Activated CD4-positive, alpha-beta memory T cell treated with anti-CD3 and anti-CD28 coated beads, Interleukin-2, amount 10 ng/mL, durations not matched to agents 7 days and 5 days (primary cell): ENCODE measurements around the gene TARBP2. TPM values are rescaled to one million over a fixed set of nuclear protein-coding genes. Genes with fewer than 3 reads are reported as not detected.
A peak's percentile ranks its signal among the peaks of the same experiment; 100 is the strongest.

Experiments
- CTCF ChIA-PET: fragments of 350-600 bp; sonication (Branson Sonifier 250); formaldehyde crosslinking; loops from one replicate; lab custom pipeline; 2021; ENCODE audit warnings: antibody characterized with exemption, inconsistent platforms; lab: Charles Lee
- POLR2A ChIA-PET: fragments of 350-600 bp; sonication (Branson Sonifier 250); formaldehyde crosslinking; loops from one replicate; lab custom pipeline; 2021; ENCODE audit warnings: antibody characterized with exemption; lab: Charles Lee
- DNase-seq: peaks from one replicate; pipeline ENCODE4 v3.0.0-alpha.2; 2020
- H3K27ac Mint-ChIP-seq: one replicate; pipeline ENCODE4 v1.8.0; 2021; ENCODE audit warnings: mild to moderate bottlenecking, mixed read lengths
- H3K27me3 Mint-ChIP-seq: one replicate; pipeline ENCODE4 v1.8.0; 2021; ENCODE audit warnings: mixed read lengths
- H3K36me3 Mint-ChIP-seq: one replicate; pipeline ENCODE4 v1.8.0; 2021; ENCODE audit warnings: low read depth, mixed read lengths
- H3K4me1 Mint-ChIP-seq: one replicate; pipeline ENCODE4 v1.8.0; 2021; ENCODE audit warnings: mixed read lengths
- H3K4me3 Mint-ChIP-seq: one replicate; pipeline ENCODE4 v1.8.0; 2021; ENCODE audit warnings: mild to moderate bottlenecking, mixed read lengths
- H3K9me3 Mint-ChIP-seq: one replicate; pipeline ENCODE4 v1.8.0; 2021; ENCODE audit warnings: mixed read lengths
- total RNA-seq, 2 experiments: library from RNA; stranded (reverse); gene quantifications; one replicate each; pipeline ENCODE4 v1.2.3, GENCODE V29; 2021

TARBP2 gene
- total RNA-seq, 2 experiments from 2014 or later: 24.5 to 28.0 TPM

DNA sequence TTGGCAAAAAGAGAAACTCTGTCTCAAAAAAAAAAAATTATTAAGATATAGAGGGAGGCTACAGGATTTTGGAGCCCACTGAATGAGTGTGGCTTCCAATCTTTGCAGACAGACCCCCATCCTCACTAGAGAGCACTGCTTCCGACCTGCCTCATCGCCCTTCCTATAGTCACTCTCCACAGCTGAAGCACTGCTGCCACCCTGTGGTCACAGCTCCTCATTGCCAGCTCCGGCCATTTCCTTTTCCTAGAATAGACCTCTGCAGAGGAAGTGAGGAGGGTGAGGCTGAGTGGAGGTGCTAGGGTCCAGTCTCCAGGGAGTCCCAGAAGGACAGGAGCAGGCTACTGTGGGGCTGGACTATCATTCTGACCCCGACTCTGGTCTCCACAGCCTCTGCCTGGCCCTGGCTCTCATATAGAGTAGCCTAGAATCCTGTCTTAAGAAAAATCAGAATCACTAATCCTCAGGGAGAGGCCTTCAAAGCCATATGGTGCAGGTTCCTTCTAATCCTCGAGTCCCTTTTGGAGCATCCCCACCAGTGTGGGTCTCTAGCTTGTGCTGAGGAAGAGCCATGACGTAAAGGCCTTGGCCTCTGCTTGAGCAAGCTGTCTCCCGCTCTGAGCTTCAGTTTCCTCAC lies 7.6 kb downstream of the TARBP2 start:
- CTCF ChIA-PET: interaction anchor here (0.6 to 6.0 kb wide), 47 partner anchors 10 to 824 kb away, joined by 3 to 54 read pairs (median 5); partner anchors contain the start of genes AAAS, ATP5MC2, MAP3K12 and SP1
- H3K36me3 Mint-ChIP-seq: peaks cover 19% of the 10 kb centered on the region

GRCh38 chr12:53510181-53510812 lies 9.2 kb downstream of the TARBP2 start:
- H3K4me3 Mint-ChIP-seq: no peak overlapping the region
- H3K9me3 Mint-ChIP-seq: no peaks in the 10 kb centered on the region
- peaks cover 16% of the 10 kb centered on the region for H3K4me1 Mint-ChIP-seq
- H3K27ac Mint-ChIP-seq: no peak overlapping the region
- POLR2A ChIA-PET: interaction anchor here (1.6 to 8.1 kb wide), 3 partner anchors 10 to 165 kb away, joined by 4 to 44 read pairs (median 5); partner anchors contain the start of genes ATP5MC2, MAP3K12 and TARBP2
- CTCF ChIA-PET: interaction anchor here (1.1 to 6.0 kb wide), 6 partner anchors 11 to 189 kb away, joined by 3 to 54 read pairs (median 10); partner anchors contain the start of genes AAAS, MAP3K12 and TARBP2
- DNase-seq: no peak
- no peaks in the 10 kb centered on the region for H3K27me3 Mint-ChIP-seq
- peaks cover 19% of the 10 kb centered on the region for H3K36me3 Mint-ChIP-seq

More for the DNA sequence above, 7.6 kb downstream of the TARBP2 start:
- no peak overlapping the region for H3K4me3 Mint-ChIP-seq
- H3K27ac Mint-ChIP-seq: peak overlapping the region; percentile 62
- DNase-seq: peak; percentile 88
- no peaks in the 10 kb centered on the region for H3K27me3 Mint-ChIP-seq
- POLR2A ChIA-PET: interaction anchor here (0.6 to 8.1 kb wide), 10 partner anchors 8 to 916 kb away, joined by 3 to 44 read pairs (median 4); partner anchors contain the start of genes MAP3K12 and TARBP2
- H3K4me1 Mint-ChIP-seq: peaks cover 14% of the 10 kb centered on the region
- no peaks in the 10 kb centered on the region for H3K9me3 Mint-ChIP-seq

GRCh38 chr12:53513712-53514410 lies 12.8 kb downstream of the TARBP2 start:
- POLR2A ChIA-PET: interaction anchor here (8.1 kb wide), 1 partner anchor 13 kb away, joined by 44 read pairs; the partner anchor contains the start of genes MAP3K12 and TARBP2
- H3K36me3 Mint-ChIP-seq: peaks cover 23% of the 10 kb centered on the region
- H3K4me3 Mint-ChIP-seq: no peak overlapping the region
- no peaks in the 10 kb centered on the region for H3K9me3 Mint-ChIP-seq
- peaks cover 8% of the 10 kb centered on the region for H3K4me1 Mint-ChIP-seq
- CTCF ChIA-PET: interaction anchor here (6.0 kb wide), 1 partner anchor 15 kb away, joined by 47 read pairs; the partner anchor contains the start of genes MAP3K12 and TARBP2
- DNase-seq: no peak
- H3K27ac Mint-ChIP-seq: no peak overlapping the region
- H3K27me3 Mint-ChIP-seq: no peaks in the 10 kb centered on the region

- H3K9me3 Mint-ChIP-seq: no peaks in the 10 kb centered on the region
- DNase-seq: no peak
- H3K36me3 Mint-ChIP-seq: peaks cover 26% of the 10 kb centered on the region
- no peak overlapping the region for H3K27ac Mint-ChIP-seq
- POLR2A ChIA-PET: interaction anchor here (8.1 kb wide), 1 partner anchor 14 kb away, joined by 44 read pairs; the partner anchor contains the start of genes MAP3K12 and TARBP2
- CTCF ChIA-PET: interaction anchor here (1.1 kb wide), 1 partner anchor 163 kb away, joined by 3 read pairs; no protein-coding TSS in a partner anchor
- no peak overlapping the region for H3K4me3 Mint-ChIP-seq
- no peaks in the 10 kb centered on the region for H3K27me3 Mint-ChIP-seq
- H3K4me1 Mint-ChIP-seq: peaks cover 4% of the 10 kb centered on the region
Observed at GRCh38 chr12:53514628-53515290, 13.7 kb downstream of the TARBP2 start.

DNA sequence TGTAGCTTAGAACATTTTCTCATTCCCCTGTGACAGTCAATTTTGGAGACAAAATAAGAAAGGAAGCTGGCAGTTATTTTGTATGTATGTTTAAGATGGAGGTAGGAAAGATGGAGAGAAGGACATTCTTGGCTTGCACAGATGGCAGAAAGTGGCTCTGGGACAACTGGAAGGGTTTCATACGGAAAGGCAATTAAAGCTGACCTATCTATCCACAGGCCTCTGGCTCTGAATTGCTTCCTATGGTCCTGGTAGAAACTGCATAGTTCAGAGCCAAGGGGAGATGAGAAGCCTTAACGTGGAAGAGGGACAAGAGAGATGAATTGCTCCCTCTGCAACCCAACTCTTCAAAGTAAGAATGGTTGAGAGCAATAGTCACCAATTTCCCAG lies 14.2 kb downstream of the TARBP2 start:
- Mint-ChIP-seq H3K36me3 (peaks cover 29% of the 10 kb centered on the region), H3K4me3 (no peak overlapping the region), H3K4me1 (peaks cover 4% of the 10 kb centered on the region), H3K27ac (no peak overlapping the region), H3K9me3 (no peaks in the 10 kb centered on the region), H3K27me3 (no peaks in the 10 kb centered on the region)
- DNase-seq: no peak
- CTCF ChIA-PET: interaction anchor here (1.1 kb wide), 1 partner anchor 163 kb away, joined by 3 read pairs; no protein-coding TSS in a partner anchor
- POLR2A ChIA-PET: interaction anchor here (8.1 kb wide), 1 partner anchor 15 kb away, joined by 44 read pairs; the partner anchor contains the start of genes MAP3K12 and TARBP2

- H3K4me1 Mint-ChIP-seq: peaks cover 4% of the 10 kb centered on the region
- no peak overlapping the region for H3K4me3 Mint-ChIP-seq
- H3K9me3 Mint-ChIP-seq: no peaks in the 10 kb centered on the region
- peaks cover 39% of the 10 kb centered on the region for H3K36me3 Mint-ChIP-seq
- H3K27me3 Mint-ChIP-seq: no peaks in the 10 kb centered on the region
- DNase-seq: no peak
- ChIA-PET CTCF (interaction anchor here (0.9 to 1.9 kb wide), 2 partner anchors 8 to 165 kb away, joined by 3 to 13 read pairs; no protein-coding TSS in a partner anchor), POLR2A (no interaction called here)
- no peak overlapping the region for H3K27ac Mint-ChIP-seq
Observed at GRCh38 chr12:53516758-53517455, 15.8 kb downstream of the TARBP2 start.

DNA sequence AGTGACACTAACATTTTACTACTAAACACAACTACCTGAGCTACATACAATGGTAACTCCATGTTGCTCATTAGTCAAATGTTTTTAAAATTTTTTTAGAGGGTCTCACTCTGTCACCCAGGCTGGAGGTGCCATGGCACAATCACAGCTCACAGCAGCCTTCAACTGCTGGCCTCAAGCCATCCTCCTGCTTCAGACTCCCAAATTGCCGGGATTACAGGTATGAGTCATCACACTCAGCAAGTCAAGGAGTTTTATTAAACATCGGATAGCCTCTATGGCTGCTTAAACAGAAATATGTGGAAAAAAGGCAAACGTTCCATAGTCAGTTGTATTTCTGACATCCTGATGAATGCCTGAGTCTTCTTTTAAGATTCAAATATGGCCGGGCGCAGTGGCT lies 17.3 kb downstream of the TARBP2 start:
- peaks cover 4% of the 10 kb centered on the region for H3K4me1 Mint-ChIP-seq
- ChIA-PET CTCF (interaction anchor here (0.6 to 1.9 kb wide), 2 partner anchors 10 to 85 kb away, joined by 3 to 13 read pairs; no protein-coding TSS in a partner anchor), POLR2A (interaction anchor here (0.6 kb wide), 1 partner anchor 18 kb away, joined by 3 read pairs; no protein-coding TSS in a partner anchor)
- H3K27ac Mint-ChIP-seq: no peak overlapping the region
- DNase-seq: no peak
- H3K9me3 Mint-ChIP-seq: no peaks in the 10 kb centered on the region
- H3K27me3 Mint-ChIP-seq: no peaks in the 10 kb centered on the region
- peaks cover 49% of the 10 kb centered on the region for H3K36me3 Mint-ChIP-seq
- no peak overlapping the region for H3K4me3 Mint-ChIP-seq

GRCh38 chr12:53523131-53523530 lies 22.0 kb downstream of the TARBP2 start:
- POLR2A ChIA-PET: no interaction called here
- no peak overlapping the region for H3K4me3 Mint-ChIP-seq
- peaks cover 3% of the 10 kb centered on the region for H3K4me1 Mint-ChIP-seq
- DNase-seq: no peak
- CTCF ChIA-PET: interaction anchor here (1.1 to 2.2 kb wide), 2 partner anchors 15 to 20 kb away, joined by 3 to 9 read pairs; no protein-coding TSS in a partner anchor
- H3K9me3 Mint-ChIP-seq: no peaks in the 10 kb centered on the region
- H3K27ac Mint-ChIP-seq: no peak overlapping the region
- no peaks in the 10 kb centered on the region for H3K27me3 Mint-ChIP-seq
- H3K36me3 Mint-ChIP-seq: peaks cover 43% of the 10 kb centered on the region

GRCh38 chr12:53524476-53524875 lies 23.4 kb downstream of the TARBP2 start:
- CTCF ChIA-PET: interaction anchor here (2.0 kb wide), 1 partner anchor 16 kb away, joined by 8 read pairs; no protein-coding TSS in a partner anchor
- no peak for DNase-seq
- H3K27ac Mint-ChIP-seq: no peak overlapping the region
- H3K4me3 Mint-ChIP-seq: no peak overlapping the region
- no peaks in the 10 kb centered on the region for H3K27me3 Mint-ChIP-seq
- POLR2A ChIA-PET: interaction anchor here (1.5 kb wide), 1 partner anchor 33 kb away, joined by 3 read pairs; no protein-coding TSS in a partner anchor
- no peaks in the 10 kb centered on the region for H3K9me3 Mint-ChIP-seq
- H3K4me1 Mint-ChIP-seq: peaks cover 3% of the 10 kb centered on the region
- peaks cover 43% of the 10 kb centered on the region for H3K36me3 Mint-ChIP-seq

DNA sequence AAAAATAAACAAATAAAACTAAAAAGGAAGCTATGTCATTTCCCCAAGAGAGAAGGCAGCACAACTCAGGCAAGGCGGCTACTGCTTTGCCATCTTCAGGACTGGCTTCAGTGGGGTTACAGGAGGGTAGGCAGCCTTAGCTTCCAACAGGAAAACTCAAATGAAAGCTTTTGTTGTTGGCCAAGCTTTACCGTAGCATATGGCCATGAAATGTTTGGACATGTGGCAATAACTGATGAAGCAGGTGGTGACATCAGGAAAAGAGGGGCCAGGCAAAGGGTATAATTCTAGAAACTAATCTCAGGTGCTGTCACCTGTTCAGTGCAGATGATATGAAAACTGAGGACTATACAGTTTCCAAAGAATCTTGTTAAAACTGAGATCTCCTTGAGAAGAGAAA lies 29.0 kb downstream of the TARBP2 start:
- H3K4me1 Mint-ChIP-seq: no peaks in the 10 kb centered on the region
- no peaks in the 10 kb centered on the region for H3K27me3 Mint-ChIP-seq
- POLR2A ChIA-PET: no interaction called here
- no peak overlapping the region for H3K27ac Mint-ChIP-seq
- CTCF ChIA-PET: interaction anchor here (1.0 to 1.3 kb wide), 2 partner anchors 14 to 21 kb away, joined by 3 to 4 read pairs; no protein-coding TSS in a partner anchor
- H3K4me3 Mint-ChIP-seq: no peak overlapping the region
- no peak for DNase-seq
- H3K36me3 Mint-ChIP-seq: peaks cover 39% of the 10 kb centered on the region
- H3K9me3 Mint-ChIP-seq: no peaks in the 10 kb centered on the region

GRCh38 chr12:53530920-53531319 lies 29.8 kb downstream of the TARBP2 start:
- CTCF ChIA-PET: interaction anchor here (0.7 to 1.3 kb wide), 2 partner anchors 13 to 54 kb away, joined by 3 read pairs; no protein-coding TSS in a partner anchor
- no peaks in the 10 kb centered on the region for H3K9me3 Mint-ChIP-seq
- POLR2A ChIA-PET: no interaction called here

More at GRCh38 chr12:53530920-53531319, 29.8 kb downstream of the TARBP2 start:
- H3K4me3 Mint-ChIP-seq: no peak overlapping the region
- H3K36me3 Mint-ChIP-seq: peaks cover 41% of the 10 kb centered on the region
- no peak overlapping the region for H3K27ac Mint-ChIP-seq
- DNase-seq: no peak
- no peaks in the 10 kb centered on the region for H3K27me3 Mint-ChIP-seq
- H3K4me1 Mint-ChIP-seq: no peaks in the 10 kb centered on the region
